ENCODE results near the gene PSMD9.
A peak's percentile ranks its signal among the peaks of the same experiment; 100 is the strongest.

Gene PSMD9

GRCh38 chr12:121955258-121956237 lies 67.0 kb downstream of the PSMD9 start:
- no peak for DNase-seq (ENCODE audit: low spot score)

- DNase-seq (ENCODE audit: low spot score) = no peak
These were observed 69.4 kb downstream of the PSMD9 start for GRCh38 chr12:121957861-121958515.

- DNase-seq (ENCODE audit: low spot score) = no peak
These were observed 70.1 kb downstream of the PSMD9 start for GRCh38 chr12:121958541-121959240.

- no peak for DNase-seq (ENCODE audit: low spot score)
These were observed 72.0 kb downstream of the PSMD9 start for GRCh38 chr12:121960541-121960940.

GRCh38 chr12:121961195-121961879 lies 72.7 kb downstream of the PSMD9 start:
- DNase-seq (ENCODE audit: low spot score) = no peak

- DNase-seq (ENCODE audit: low spot score) = no peak
These were observed 74.9 kb downstream of the PSMD9 start for GRCh38 chr12:121963341-121964018.

- DNase-seq (ENCODE audit: low spot score) = peak; percentile 15
These were observed 76.4 kb downstream of the PSMD9 start for GRCh38 chr12:121964813-121965643.

- no peak for DNase-seq (ENCODE audit: low spot score)
These were observed 78.4 kb downstream of the PSMD9 start for GRCh38 chr12:121966959-121967358.
